ENCODE measurements around the gene DONSON. TPM values are rescaled to one million over a fixed set of nuclear protein-coding genes. Genes with fewer than 3 reads are reported as not detected.

The DONSON gene
- total RNA-seq, 4 donors from 2014 or later = 11.5 to 20.6 (median 18.1) TPM

GRCh38 chr21:33544451-33545195, 43.9 kb downstream of the DONSON start:
- no peaks in the 10 kb centered on the region for H3K27me3 ChIP-seq
- peaks cover 0 to 33% (median 2%) of the 10 kb centered on the region in 3 donors for H3K36me3 ChIP-seq
- no peaks in the 10 kb centered on the region for H3K9me3 ChIP-seq
- peak overlapping the region in 3 of 4 donors; percentile 98 to 100 (median 99) for H3K27ac ChIP-seq
- peaks cover 0 to 55% (median 23%) of the 10 kb centered on the region in 4 donors for H3K4me1 ChIP-seq
- H3K4me3 ChIP-seq = peak overlapping the region; percentile 70 to 77 (median 76)
- no peak for DNase-seq (ENCODE audit: low spot score in 2 of 2)
- TF ChIP-seq POLR2A (IDR thresholded peaks at IDR 0.05) (no peak), CTCF (IDR thresholded peaks at IDR 0.05) (no peak), EP300 (IDR thresholded peaks at IDR 0.05) (no peak)
- WGBS, 2 donors = 8 to 10% methylated on average over 8 of the region's 8 CpGs

- peaks cover 0 to 32% (median 0%) of the 10 kb centered on the region in 3 donors for H3K36me3 ChIP-seq
- H3K27me3 ChIP-seq = no peaks in the 10 kb centered on the region
- 1% methylated on average over 26 of the region's 26 CpGs for WGBS, 2 donors
- peak in 1 of 2 donors; percentile 38 for DNase-seq (ENCODE audit: low spot score in 2 of 2)
- TF ChIP-seq CTCF (IDR thresholded peaks at IDR 0.05) = no peak
- no peak for TF ChIP-seq EP300 (IDR thresholded peaks at IDR 0.05)
- TF ChIP-seq POLR2A (IDR thresholded peaks at IDR 0.05) = no peak
- peak overlapping the region; percentile 96 to 100 (median 98) for H3K27ac ChIP-seq
- peaks cover 0 to 58% (median 23%) of the 10 kb centered on the region in 4 donors for H3K4me1 ChIP-seq
- H3K4me3 ChIP-seq = peak overlapping the region; percentile 70 to 77 (median 76)
- H3K9me3 ChIP-seq = no peaks in the 10 kb centered on the region
Observed at GRCh38 chr21:33543505-33544129, 44.9 kb downstream of the DONSON start.

GRCh38 chr21:33542640-33543504, 45.6 kb downstream of the DONSON start, which contains the start of gene SON:
SON (plus strand) TSS chr21:33543038; CDS start chr21:33543093, 55 bp downstream.
- Histone ChIP-seq H3K4me1 (peaks cover 0 to 51% (median 23%) of the 10 kb centered on the region in 4 donors), H3K27me3 (no peaks in the 10 kb centered on the region), H3K27ac (peak within 1 kb of the TSS; percentile 96 to 100 (median 98)), H3K36me3 (peaks cover 0 to 32% (median 0%) of the 10 kb centered on the region in 3 donors), H3K4me3 (peak within 1 kb of the TSS; percentile 70 to 77 (median 76)), H3K9me3 (no peaks in the 10 kb centered on the region)
- peak; percentile 95 to 98 for DNase-seq (ENCODE audit: low spot score in 2 of 2)
- TF ChIP-seq POLR2A (IDR thresholded peaks at IDR 0.05) = peak; percentile 89 to 94
- peak in 1 of 2 donors; percentile 98 for TF ChIP-seq EP300 (IDR thresholded peaks at IDR 0.05)
- peak in 2 of 5 experiments; percentile 34 to 39 for TF ChIP-seq CTCF (IDR thresholded peaks at IDR 0.05)
- 0 to 1% methylated on average over 38 to 55 of the region's 57 CpGs for WGBS, 2 donors

GRCh38 chr21:33541756-33542639, 46.5 kb downstream of the DONSON start, which contains the start of gene GART:
GART (minus strand) TSS chr21:33542117; CDS start chr21:33539315, 2,802 bp downstream.
- peaks cover 0 to 49% (median 23%) of the 10 kb centered on the region in 4 donors for H3K4me1 ChIP-seq
- WGBS, 2 donors = 0% methylated on average over 45 to 50 of the region's 56 CpGs
- H3K27me3 ChIP-seq = no peaks in the 10 kb centered on the region
- H3K4me3 ChIP-seq = peak within 1 kb of the TSS; percentile 70 to 77 (median 76)
- TF ChIP-seq POLR2A (IDR thresholded peaks at IDR 0.05) (peak; percentile 51 to 78), EP300 (IDR thresholded peaks at IDR 0.05) (peak; percentile 55 to 83), CTCF (IDR thresholded peaks at IDR 0.05) (peak in 1 of 5 experiments; percentile 14)
- no peaks in the 10 kb centered on the region for H3K9me3 ChIP-seq
- peak within 1 kb of the TSS; percentile 96 to 100 (median 98) for H3K27ac ChIP-seq
- peaks cover 0 to 32% (median 0%) of the 10 kb centered on the region in 3 donors for H3K36me3 ChIP-seq
- DNase-seq (ENCODE audit: low spot score in 2 of 2) = peak; percentile 74
